ENCODE measurements around the gene UPK1B.

DNA sequence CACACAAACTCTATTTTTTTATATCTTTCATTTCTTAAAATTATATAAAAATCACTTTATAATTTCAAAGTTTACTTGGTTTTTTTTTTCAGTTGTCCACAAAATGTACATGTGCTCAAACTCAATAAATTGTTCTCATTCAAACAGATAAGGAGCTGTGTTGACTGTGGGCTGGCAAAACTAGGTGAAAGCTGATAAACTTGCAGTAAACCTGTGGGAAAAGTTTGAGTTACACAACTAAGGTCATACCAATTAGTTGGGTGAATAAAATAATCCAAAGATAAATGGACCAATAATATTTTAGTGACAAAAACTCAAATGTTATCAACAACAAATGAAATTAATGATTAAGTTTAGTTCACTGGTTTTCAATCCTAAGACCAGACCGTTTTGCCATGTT, 12.6 kb upstream of the UPK1B start:
- TF ChIP-seq, protein P1, sequence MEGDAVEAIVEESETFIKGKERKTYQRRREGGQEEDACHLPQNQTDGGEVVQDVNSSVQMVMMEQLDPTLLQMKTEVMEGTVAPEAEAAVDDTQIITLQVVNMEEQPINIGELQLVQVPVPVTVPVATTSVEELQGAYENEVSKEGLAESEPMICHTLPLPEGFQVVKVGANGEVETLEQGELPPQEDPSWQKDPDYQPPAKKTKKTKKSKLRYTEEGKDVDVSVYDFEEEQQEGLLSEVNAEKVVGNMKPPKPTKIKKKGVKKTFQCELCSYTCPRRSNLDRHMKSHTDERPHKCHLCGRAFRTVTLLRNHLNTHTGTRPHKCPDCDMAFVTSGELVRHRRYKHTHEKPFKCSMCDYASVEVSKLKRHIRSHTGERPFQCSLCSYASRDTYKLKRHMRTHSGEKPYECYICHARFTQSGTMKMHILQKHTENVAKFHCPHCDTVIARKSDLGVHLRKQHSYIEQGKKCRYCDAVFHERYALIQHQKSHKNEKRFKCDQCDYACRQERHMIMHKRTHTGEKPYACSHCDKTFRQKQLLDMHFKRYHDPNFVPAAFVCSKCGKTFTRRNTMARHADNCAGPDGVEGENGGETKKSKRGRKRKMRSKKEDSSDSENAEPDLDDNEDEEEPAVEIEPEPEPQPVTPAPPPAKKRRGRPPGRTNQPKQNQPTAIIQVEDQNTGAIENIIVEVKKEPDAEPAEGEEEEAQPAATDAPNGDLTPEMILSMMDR (IDR thresholded peaks at IDR 0.05; ENCODE audit: extremely low read depth in 1 of 2, insufficient read depth in 1 of 2, low read depth in 1 of 2, low read length in 2 of 2) = no peak
- TF ChIP-seq EZH2 (IDR thresholded peaks at IDR 0.05; ENCODE audit: borderline replicate concordance, low read depth, low read length, severe bottlenecking) = no peak
- TF ChIP-seq GATA2 (IDR thresholded peaks at IDR 0.05; ENCODE audit: insufficient read depth, insufficient read length, low read depth, low read length) = no peak
- TF ChIP-seq MYC (IDR thresholded peaks at IDR 0.05; ENCODE audit: low read depth, low read length) = no peak
- TF ChIP-seq POLR2A (IDR thresholded peaks at IDR 0.05; ENCODE audit: low read depth, low read length) = no peak
- TF ChIP-seq, protein P2, sequence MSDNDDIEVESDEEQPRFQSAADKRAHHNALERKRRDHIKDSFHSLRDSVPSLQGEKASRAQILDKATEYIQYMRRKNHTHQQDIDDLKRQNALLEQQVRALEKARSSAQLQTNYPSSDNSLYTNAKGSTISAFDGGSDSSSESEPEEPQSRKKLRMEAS (IDR thresholded peaks at IDR 0.05; ENCODE audit: insufficient read depth, insufficient read length) = no peak
- TF ChIP-seq POLR2AphosphoS5 (IDR thresholded peaks at IDR 0.05; ENCODE audit: insufficient read depth, low read depth, low read length) = no peak
